Measurements from ENCODE around the gene IL17A. TPM values are rescaled to one million over a fixed set of nuclear protein-coding genes. Genes with fewer than 3 reads are reported as not detected.

IL17A gene
- total and polyA plus RNA-seq, 2 donors (not counting 3 experiments of a cell fraction or from before 2014, with no cell fraction given): not detected

DNA sequence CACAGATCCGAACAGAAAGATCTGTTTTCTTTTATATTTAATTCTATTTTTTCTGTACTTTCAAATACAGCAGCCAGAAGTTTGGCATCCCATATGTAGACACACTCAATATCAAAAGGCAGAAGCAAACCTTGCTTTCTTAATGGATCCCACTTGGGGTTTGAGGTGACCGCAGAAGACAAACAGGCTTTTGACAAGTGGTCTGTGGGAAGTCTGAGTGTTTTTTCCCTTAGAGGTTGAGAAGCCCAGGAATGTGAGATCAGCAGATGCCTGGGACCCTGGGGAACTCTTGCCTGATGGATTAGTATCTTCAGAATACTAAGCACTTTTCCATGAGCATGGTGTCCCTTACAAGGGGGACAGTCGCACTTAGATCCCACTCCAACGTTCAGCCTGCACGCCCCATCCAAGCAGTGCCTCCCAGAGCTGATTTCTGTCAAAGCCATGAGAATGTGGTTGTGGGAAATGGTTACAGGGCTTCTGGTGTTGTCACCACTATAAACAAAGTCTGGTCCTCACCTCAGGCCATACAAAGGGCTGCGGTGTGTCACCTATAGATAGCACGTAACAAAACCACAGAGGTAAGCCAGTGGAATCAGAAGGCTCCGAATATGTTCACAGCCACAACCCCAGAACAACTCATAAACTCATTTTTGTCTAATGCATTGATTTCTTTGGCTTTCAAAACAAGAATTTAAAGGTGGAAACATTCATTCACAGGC lies 45.4 kb downstream of the IL17A start:
- H3K9ac ChIP-seq (replicated peaks; ENCODE audit: extremely low read depth, insufficient read depth, low read length): no peak overlapping the region
- no peaks in the 10 kb centered on the region for H3K9me1 ChIP-seq (replicated peaks; ENCODE audit: control insufficient read depth, extremely low read depth, insufficient read depth, low read length)
- H3K9me3 ChIP-seq (replicated peaks; ENCODE audit: control insufficient read depth, insufficient read depth, low read length): no peaks in the 10 kb centered on the region
- no peak overlapping the region for H2AFZ ChIP-seq (ENCODE audit: low read depth, low read length)
- no peaks in the 10 kb centered on the region for H3K4me1 ChIP-seq (ENCODE audit: control insufficient read depth, extremely low read depth, insufficient read depth, low read length)
- no peak for TF ChIP-seq EZH2 (IDR thresholded peaks at IDR 0.05; ENCODE audit: borderline replicate concordance, low read depth, low read length, severe bottlenecking)
- no peak for TF ChIP-seq MYC (IDR thresholded peaks at IDR 0.05; ENCODE audit: low read depth, low read length)
- TF ChIP-seq POLR2A (IDR thresholded peaks at IDR 0.05; ENCODE audit: low read depth, low read length): no peak
- no peak for TF ChIP-seq FOS (IDR thresholded peaks at IDR 0.05; ENCODE audit: borderline replicate concordance, insufficient read depth, low read length)
- TF ChIP-seq, protein P1, sequence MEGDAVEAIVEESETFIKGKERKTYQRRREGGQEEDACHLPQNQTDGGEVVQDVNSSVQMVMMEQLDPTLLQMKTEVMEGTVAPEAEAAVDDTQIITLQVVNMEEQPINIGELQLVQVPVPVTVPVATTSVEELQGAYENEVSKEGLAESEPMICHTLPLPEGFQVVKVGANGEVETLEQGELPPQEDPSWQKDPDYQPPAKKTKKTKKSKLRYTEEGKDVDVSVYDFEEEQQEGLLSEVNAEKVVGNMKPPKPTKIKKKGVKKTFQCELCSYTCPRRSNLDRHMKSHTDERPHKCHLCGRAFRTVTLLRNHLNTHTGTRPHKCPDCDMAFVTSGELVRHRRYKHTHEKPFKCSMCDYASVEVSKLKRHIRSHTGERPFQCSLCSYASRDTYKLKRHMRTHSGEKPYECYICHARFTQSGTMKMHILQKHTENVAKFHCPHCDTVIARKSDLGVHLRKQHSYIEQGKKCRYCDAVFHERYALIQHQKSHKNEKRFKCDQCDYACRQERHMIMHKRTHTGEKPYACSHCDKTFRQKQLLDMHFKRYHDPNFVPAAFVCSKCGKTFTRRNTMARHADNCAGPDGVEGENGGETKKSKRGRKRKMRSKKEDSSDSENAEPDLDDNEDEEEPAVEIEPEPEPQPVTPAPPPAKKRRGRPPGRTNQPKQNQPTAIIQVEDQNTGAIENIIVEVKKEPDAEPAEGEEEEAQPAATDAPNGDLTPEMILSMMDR (IDR thresholded peaks at IDR 0.05; ENCODE audit: extremely low read depth in 1 of 2, insufficient read depth in 1 of 2, low read depth in 1 of 2, low read length in 2 of 2): no peak
- no peak for TF ChIP-seq POLR2AphosphoS5 (IDR thresholded peaks at IDR 0.05; ENCODE audit: insufficient read depth, low read depth, low read length)
- TF ChIP-seq, protein P2, sequence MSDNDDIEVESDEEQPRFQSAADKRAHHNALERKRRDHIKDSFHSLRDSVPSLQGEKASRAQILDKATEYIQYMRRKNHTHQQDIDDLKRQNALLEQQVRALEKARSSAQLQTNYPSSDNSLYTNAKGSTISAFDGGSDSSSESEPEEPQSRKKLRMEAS (IDR thresholded peaks at IDR 0.05; ENCODE audit: insufficient read depth, insufficient read length): no peak
- TF ChIP-seq GATA2 (IDR thresholded peaks at IDR 0.05; ENCODE audit: insufficient read depth, insufficient read length, low read depth, low read length): no peak
- TF ChIP-seq JUN (IDR thresholded peaks at IDR 0.05; ENCODE audit: borderline replicate concordance, insufficient read depth, insufficient read length, low read depth): no peak
- POLR2A ChIA-PET: no interaction called here
- H3K4me3 ChIP-seq (replicated peaks in 1 of 3; ENCODE audit: insufficient read depth in 1 of 3, low read depth in 1 of 3, low read length in 3 of 3): no peak overlapping the region
- intact Hi-C loops (cut with micrococcal nuclease) (loop anchor here (10.0 kb wide), 1 partner anchor 377 kb away; no protein-coding TSS in a partner anchor), dilution Hi-C loops (cut with MboI; ENCODE audit: extremely low pct_ligation_motif_present, low sequenced_read_pairs) (no loop called here)
- no peak for DNase-seq (ENCODE audit: low read depth, low spot score)
- no peaks in the 10 kb centered on the region for H4K20me1 ChIP-seq (replicated peaks; ENCODE audit: control insufficient read depth, extremely low read depth, insufficient read depth, low read length)
- CTCF ChIA-PET: interaction anchor here (1.4 to 1.7 kb wide), 2 partner anchors 24 to 32 kb away, joined by 4 read pairs; no protein-coding TSS in a partner anchor
- H3K36me3 ChIP-seq (ENCODE audit: control insufficient read depth in 2 of 2, extremely low read depth in 1 of 2, insufficient read depth in 2 of 2, low read length in 2 of 2): no peaks in the 10 kb centered on the region
- no peak overlapping the region for H3K27ac ChIP-seq (ENCODE audit: insufficient read depth, low read depth, low read length)
- BruUV-seq (replicated peaks): no TSS peak
- H3K79me2 ChIP-seq (ENCODE audit: control insufficient read depth, insufficient read depth, low read length): no peaks in the 10 kb centered on the region
- H3K27me3 ChIP-seq (ENCODE audit: control insufficient read depth in 2 of 2, insufficient read depth in 2 of 2, low read length in 2 of 2): no peaks in the 10 kb centered on the region
- H3K4me2 ChIP-seq (ENCODE audit: insufficient read depth, low read length): no peak overlapping the region
- FAIRE-seq: no peak

Data from endothelial cell of umbilical vein (primary cell).